HG02885 (cell line): ENCODE data around the gene EEF2K.
"Not testable (repeated sequence)": the region's sequence is repeated elsewhere in the genome, so short reads cannot be mapped to it uniquely, and the experiment has no call there.

Experiments
- ATAC-seq: cut with Tn5 transposase; IDR thresholded peaks from one replicate; pipeline ENCODE4 v1.9.1; 2021; ENCODE audit warnings: mild to moderate bottlenecking; ENCODE audit not compliant: unreplicated experiment, poor library complexity

Gene EEF2K

GRCh38 chr16:22207715-22208360, 1.8 kb downstream of the EEF2K start:
- no peak for ATAC-seq

DNA sequence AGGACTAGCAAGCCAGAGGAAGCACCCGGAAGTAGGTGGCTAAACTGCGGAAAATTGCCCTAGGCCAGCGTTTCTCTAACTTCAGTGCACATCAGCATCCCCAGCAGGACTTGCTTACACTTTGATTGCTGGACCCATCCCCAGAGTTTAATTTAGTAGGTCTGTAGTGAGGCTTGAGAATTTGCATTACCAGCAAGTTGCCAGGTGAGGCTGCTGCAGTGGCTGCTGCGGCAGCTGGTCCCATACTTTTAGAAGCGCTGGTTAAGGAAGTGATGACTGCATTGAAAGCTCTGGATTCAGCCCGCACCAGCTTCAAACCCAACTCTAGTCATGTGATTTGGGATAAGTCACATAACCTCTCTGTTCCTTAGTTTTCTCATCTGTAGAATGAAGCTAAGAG, 4.2 kb downstream of the EEF2K start:
- no peak for ATAC-seq

- ATAC-seq: no peak
These were observed 4.8 kb downstream of the EEF2K start for GRCh38 chr16:22210854-22211253.

DNA sequence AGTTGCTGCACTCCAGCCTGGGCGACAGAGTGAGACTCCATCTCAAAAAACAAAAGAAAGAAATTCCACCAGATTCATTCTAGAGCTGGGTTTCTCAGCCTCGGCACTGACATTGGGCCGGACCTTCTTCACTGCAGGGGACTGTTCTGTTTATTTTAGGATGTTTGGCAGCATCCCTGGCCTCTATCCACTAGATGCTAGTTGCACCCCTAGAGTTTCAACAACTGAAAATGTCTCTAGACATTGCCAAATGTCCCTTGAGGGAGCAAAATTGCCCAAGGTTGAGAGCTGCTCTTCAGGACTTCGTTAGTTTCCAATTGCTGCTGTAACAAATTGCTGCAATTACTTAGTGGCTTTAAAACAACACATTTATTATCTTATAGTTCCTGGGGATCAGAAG, 7.2 kb downstream of the EEF2K start:
- no peak for ATAC-seq

DNA sequence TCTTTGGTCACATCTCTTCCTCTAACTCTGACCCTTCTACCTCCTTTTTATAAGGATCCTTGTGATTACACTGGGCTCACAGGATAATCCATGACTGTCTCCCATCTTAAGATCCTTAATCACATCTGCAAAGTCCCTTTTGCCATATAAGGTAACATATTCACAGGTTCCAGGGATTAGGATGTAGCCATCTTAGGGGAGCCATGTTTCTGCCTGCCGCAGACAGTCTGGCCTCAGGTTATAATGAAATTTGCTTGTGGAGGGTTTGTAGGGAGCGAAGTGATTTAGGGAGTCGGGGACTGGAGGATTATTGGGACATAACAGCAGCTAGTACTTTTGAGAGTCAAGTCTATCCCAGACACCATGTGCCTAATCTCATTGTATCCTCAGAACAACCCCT, 7.7 kb downstream of the EEF2K start:
- ATAC-seq: no peak

- no peak for ATAC-seq
These were observed 8.3 kb downstream of the EEF2K start for GRCh38 chr16:22214402-22214801.

- ATAC-seq: no peak
These were observed 8.8 kb downstream of the EEF2K start for GRCh38 chr16:22214889-22215288.

GRCh38 chr16:22216191-22216831, 10.2 kb downstream of the EEF2K start:
- ATAC-seq: no peak

GRCh38 chr16:22216832-22217225, 10.8 kb downstream of the EEF2K start:
- ATAC-seq: not testable (repeated sequence)

DNA sequence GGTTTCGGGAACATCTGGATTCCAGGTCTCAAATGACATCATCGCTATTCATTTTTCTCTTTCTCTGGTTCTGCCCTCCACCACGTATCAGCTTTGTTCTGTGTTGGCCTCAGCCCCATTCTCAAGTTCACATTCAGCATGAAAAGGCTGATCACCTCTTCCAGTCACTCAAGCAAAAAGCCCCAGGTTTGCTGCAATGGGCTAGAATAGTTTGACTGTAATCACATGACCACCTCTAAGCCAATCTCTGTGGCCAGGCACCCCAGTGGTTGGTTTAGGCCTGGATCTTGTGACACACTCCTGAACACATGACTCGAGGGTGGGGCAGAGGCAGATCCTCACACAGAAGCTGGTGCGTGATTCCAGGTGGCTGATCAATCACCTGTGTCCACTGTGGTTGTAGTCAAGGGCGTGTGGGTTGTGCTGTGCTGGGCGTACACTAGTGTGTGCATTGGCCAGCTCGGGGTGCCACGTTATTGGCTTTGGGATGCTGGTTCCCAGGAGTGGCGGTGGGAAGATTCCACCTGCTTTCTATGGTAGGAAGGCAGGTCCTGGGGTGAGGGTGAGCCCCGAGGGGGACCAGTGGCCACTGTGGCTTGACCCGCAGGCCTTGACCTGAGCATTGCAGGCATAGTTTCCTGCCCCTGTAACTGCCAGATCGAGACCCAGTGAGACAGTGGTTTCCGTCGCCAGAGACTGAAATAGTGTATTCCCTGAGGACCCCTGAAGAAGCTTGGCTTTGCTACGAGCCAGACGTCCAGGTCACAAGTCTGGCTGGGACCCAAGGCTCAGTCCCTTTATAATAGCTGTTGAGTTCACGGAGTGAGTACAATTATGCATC, 12.0 kb downstream of the EEF2K start:
- peak; percentile 89 for ATAC-seq

- no peak for ATAC-seq
These were observed 13.5 kb downstream of the EEF2K start for GRCh38 chr16:22219389-22220068.

- no peak for ATAC-seq
These were observed 14.0 kb downstream of the EEF2K start for GRCh38 chr16:22220069-22220440.

DNA sequence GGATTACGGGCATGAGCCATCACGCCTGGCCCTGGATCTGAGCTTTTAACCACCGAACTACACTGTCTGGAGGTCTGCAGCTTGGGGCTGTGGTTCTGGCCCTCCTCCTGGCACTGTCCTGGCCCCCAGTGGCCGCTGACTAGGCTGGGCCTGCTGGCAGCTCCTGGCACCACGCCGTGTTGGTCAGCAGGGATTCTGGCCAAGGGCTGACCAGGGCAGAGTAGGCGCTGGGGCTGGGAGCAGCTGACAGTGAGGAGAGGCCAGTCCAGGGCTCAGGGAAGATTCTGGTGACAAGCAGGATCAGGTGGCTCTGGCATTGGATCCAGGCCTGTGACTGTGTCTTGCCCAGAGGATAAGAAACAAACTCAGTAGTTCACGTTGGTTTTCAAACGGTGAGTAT, 14.6 kb downstream of the EEF2K start:
- ATAC-seq: no peak

GRCh38 chr16:22222006-22222405, 15.9 kb downstream of the EEF2K start:
- no peak for ATAC-seq

DNA sequence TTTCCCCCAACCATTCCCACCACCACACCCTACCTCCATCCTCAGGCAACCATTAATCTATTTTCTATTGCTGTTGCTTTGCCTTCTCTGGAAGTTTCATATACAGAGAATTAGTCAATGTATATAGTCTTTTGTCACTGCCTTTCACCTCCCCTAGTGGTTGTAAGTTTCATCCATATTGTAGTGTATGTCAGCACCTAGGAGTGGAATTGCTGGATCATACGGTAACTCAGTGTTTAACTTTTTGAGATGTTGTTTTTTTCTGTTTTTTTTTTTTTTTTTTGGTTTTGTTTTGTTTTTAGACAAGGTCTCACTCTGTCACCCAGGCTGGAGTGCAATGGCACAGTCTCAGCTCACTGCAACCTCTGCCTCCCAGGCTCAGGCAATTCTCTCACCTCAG, 16.9 kb downstream of the EEF2K start:
- no peak for ATAC-seq

GRCh38 chr16:22225060-22225459, 19.0 kb downstream of the EEF2K start:
- ATAC-seq: no peak

DNA sequence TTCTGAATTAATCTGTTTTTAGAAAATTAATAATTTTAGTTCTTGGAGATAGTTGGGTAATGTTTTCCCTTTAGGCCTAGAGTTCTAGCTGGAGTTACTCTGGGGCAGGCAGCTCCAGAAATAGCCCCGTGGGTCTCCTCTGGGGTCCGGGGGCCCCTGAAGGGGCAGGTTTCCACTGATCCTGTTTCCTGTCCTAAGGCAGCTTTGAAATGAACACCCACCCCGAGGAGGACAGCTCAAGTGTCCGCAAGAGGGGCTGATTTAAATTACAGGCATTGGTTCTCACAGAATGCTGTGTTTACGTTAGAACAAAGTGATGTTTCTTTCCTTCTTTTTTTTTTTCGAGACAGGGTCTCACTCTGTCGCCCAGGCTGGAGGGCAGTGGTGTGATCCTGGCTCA, 23.8 kb downstream of the EEF2K start:
- ATAC-seq: no peak

GRCh38 chr16:22232277-22233036, 26.4 kb downstream of the EEF2K start:
- no peak for ATAC-seq

DNA sequence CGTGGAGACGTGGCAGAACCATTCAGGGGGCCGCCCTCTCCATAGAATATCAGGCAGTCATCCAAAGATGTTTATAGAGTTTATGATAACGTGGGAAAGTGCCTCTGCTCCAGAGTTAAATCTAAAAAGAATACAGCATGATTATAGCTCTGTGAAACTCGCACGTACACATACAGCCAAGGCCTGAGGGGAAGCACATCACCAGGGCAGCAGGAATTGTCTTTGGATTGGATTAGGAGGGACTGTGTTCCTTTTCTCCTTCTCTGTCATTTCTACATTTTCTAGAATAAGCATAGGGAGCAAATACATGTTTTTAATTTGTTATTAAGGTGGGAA, 26.9 kb downstream of the EEF2K start:
- no peak for ATAC-seq
